ENCODE results near the gene OR2A5.

OR2A5 gene

DNA sequence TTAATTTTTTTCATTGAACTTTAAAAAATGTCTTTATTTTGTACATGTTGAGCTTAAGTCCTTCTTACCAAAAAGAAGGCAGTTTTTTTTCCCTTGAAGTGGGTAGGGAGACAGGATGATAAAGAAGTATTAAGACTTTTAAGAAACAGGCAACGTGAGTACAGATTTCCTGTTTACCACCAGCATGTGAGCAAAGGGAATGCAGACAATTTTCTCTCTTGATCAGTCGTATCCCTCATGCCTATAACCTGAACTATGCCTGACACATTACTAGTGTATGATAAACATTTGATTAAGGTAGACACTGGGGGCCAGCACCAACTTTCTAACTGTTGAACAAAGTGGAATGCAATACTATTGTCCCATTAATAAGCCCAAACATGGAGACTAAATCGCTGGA lies 51.9 kb downstream of the OR2A5 start:
- TF ChIP-seq, protein P1, sequence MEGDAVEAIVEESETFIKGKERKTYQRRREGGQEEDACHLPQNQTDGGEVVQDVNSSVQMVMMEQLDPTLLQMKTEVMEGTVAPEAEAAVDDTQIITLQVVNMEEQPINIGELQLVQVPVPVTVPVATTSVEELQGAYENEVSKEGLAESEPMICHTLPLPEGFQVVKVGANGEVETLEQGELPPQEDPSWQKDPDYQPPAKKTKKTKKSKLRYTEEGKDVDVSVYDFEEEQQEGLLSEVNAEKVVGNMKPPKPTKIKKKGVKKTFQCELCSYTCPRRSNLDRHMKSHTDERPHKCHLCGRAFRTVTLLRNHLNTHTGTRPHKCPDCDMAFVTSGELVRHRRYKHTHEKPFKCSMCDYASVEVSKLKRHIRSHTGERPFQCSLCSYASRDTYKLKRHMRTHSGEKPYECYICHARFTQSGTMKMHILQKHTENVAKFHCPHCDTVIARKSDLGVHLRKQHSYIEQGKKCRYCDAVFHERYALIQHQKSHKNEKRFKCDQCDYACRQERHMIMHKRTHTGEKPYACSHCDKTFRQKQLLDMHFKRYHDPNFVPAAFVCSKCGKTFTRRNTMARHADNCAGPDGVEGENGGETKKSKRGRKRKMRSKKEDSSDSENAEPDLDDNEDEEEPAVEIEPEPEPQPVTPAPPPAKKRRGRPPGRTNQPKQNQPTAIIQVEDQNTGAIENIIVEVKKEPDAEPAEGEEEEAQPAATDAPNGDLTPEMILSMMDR (IDR thresholded peaks at IDR 0.05; ENCODE audit: low read depth, low read length) = no peak
- in situ Hi-C loops (cut with HindIII; ENCODE audit: low sequenced_read_pairs) = no loop called here
- H3K4me3 ChIP-seq (ENCODE audit: low read depth, low read length) = no peak overlapping the region
- DNase-seq (ENCODE audit: low read depth, low spot score) = no peak

DNA sequence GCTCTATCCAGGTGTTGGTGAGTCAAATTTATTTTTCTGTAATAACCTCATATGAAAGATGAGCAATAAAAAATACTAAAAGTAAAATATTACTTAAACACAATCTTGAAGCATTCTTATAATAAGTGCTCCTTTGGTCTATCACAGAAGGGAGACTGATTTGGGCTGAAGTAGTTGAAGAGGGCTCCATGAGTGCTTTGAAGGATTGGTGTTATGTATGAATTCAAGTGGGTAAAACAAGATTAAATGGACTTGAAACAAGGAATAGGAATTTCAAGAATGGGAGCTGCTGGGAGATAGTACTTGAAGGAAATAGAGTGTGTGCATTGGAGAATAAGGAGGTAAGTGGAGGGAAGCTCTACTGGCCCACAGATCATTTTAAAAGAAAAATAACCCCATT lies 53.3 kb downstream of the OR2A5 start:
- DNase-seq (ENCODE audit: low read depth, low spot score) = no peak
- in situ Hi-C loops (cut with HindIII; ENCODE audit: low sequenced_read_pairs) = no loop called here
- TF ChIP-seq, protein P1 (IDR thresholded peaks at IDR 0.05; ENCODE audit: low read depth, low read length) = no peak
- no peak overlapping the region for H3K4me3 ChIP-seq (ENCODE audit: low read depth, low read length)

DNA sequence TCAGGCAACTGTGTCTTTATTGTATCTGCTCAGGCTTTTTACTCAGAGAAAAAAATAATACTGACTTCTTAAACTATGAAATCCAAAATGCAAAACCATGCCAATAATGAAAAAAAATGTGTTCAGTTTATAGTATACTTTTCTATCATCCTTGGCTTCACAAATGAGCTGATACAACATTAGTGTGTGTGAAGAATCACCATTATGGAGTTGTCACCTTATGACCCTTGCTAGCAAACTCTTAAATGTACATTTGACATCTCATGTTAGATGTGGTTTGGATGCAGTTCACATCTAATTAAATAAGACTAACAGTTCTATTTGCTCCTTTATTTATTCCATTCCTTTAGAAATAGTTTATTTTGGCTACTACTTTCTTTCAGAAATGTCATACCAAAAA lies 56.5 kb downstream of the OR2A5 start:
- no peak for DNase-seq (ENCODE audit: low read depth, low spot score)
- no peak overlapping the region for H3K4me3 ChIP-seq (ENCODE audit: low read depth, low read length)
- in situ Hi-C loops (cut with HindIII; ENCODE audit: low sequenced_read_pairs) = no loop called here
- TF ChIP-seq, protein P1 (IDR thresholded peaks at IDR 0.05; ENCODE audit: low read depth, low read length) = no peak
